ENCODE measurements around the gene MAGOH.
"Not testable (repeated sequence)": the region's sequence is repeated elsewhere in the genome, so short reads cannot be mapped to it uniquely, and the experiment has no call there.

The MAGOH gene

DNA sequence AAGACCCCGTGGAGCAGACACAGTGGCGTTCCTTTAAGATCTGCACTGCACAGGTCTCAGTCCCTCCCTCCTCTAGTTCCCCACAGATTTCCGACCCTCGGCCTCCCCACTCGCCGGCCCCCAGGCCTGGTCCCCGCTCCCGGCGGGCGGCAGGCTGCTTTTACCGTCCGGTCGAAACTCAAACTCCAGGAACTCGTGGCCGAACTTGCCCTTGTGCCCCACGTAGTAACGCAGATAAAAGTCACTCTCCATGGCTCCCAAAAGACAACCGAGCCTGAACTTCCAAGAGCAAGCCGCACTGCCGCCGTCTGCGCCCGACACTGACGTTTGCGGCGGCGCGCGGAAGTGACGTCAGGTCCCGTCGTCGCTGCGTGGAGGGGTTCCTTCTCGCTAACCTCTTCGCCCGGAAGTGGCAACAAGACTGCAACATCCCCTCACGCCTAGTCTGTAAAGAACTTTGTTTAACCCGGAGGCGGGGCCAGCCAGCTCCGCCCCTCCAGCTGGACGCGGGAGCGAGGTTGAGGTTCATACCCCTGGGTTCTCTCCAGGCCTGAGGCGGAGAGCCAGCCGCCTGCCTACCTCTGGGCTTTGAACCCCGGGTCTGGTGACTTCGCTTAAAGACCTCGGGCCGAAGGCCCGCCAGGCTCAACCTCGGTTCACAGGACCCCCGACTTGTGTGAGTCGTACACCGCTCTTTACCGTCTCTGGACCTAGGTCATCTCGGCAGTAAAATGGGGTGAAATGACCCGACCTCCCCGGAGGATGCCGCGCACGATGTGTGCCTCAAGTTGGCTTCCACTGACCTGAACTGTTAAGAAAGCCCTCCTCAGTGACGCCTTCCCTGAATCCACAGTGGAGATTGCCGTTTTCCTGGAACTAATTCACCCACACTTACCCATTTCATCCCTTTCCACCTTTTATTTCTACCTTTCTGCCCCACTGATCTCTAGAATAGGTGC lies at the start of gene MAGOH:
MAGOH (minus strand) TSS at position 322 of the 959 bp plus-strand sequence; CDS start at position 252, 70 bp downstream.
- peak; percentile 98 for DNase-seq

DNA sequence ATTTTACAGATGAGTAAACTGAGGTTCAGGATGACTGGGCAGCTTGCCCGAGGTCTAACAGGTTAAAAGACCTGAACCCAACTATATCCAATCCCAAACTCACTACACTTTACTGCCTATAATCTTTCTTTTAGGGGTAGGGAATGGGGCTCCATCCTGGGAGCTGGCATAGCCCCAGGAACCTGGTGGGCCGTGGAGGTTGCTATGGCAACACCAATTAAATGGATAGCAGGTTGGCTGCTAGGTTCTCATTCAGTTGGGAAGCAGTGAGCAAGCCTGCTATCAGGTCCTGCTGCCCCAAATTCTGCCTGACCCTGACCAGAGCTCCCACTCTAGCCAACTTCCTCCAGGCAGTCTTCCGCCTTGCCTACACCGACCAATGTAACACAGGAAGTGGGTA lies 48.6 kb upstream of the MAGOH start:
- DNase-seq = no peak

- no peak for DNase-seq
These were observed 47.8 kb upstream of the MAGOH start for GRCh38 chr1:53285969-53286760.

- DNase-seq = no peak
These were observed 47.2 kb upstream of the MAGOH start for GRCh38 chr1:53285546-53285945.

DNA sequence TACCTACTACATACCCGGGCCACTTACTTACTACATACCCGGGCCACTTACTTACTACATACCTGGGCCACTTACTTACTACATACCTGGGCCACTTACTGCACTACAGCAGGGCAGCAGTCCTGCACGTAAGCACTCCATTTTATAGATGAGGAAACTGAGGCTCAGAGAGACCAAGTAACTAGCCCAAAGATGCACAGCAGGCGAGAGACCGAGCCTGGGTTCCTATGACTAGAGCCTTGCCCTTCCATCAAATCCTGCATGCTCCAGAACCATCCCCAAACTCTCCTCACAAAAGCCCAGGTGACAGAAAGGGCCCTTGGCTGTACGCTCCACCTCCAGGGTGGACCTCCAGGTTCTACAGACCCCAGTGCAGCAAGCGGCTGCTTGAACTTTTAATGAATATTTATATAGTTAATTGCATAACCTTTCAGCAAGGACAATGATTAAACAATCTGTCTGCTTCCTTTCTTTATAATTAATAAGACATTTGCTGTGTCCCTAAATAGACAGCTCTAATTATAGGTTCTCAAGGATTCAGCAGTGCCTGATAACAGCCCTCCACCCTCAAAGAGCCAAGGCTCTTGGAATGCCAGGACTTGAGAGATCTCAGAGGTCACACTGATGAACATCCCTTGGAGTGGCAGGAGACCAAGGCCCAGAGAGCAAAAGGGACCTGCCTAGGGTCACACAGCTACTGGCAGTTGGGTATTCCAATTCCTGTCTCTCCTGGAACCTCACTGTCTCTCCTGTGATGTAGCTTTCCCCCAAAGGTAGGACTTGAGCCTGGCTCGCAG lies 46.1 kb upstream of the MAGOH start:
- no peak for DNase-seq

DNA sequence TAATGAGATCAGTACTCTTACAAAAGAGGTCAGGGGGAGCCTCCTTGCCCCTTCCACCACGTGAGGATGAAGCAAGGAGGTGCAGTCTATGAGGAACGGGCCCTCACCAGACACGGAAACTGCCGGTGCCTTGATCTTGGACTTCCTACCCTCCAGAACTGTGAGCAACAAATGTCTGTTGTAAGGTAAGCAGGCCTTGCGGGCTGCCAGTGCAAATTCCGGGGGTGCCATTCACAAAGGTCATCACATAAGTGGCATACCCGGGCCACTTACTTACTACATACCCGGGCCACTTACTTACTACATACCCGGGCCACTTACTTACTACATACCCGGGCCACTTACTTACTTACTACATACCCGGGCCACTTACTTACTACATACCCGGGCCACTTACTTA lies 44.8 kb upstream of the MAGOH start:
- DNase-seq = not testable (repeated sequence)

DNA sequence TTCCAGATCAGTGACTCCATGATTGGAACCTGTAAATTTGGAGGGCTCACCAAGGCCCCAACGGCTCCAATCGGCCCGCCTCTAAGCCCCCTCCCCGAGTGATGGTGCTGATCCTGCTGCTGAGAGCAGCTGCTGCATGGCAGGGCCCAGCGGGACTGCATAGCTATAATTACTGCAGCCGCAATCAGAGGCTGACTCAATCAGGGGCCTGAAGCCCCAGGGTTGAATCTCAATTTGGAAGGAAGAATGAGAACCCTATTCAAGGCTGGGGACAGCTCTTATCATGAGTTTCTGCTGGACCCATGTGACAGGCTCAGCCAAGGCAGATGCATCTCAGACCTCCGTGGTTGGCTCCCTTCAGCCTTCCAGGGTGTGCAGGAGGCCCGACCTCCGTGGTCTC lies 42.8 kb upstream of the MAGOH start:
- DNase-seq = no peak

GRCh38 chr1:53280496-53280895 lies 42.2 kb upstream of the MAGOH start:
- DNase-seq = no peak

GRCh38 chr1:53279296-53280200 lies 41.2 kb upstream of the MAGOH start:
- no peak for DNase-seq

DNA sequence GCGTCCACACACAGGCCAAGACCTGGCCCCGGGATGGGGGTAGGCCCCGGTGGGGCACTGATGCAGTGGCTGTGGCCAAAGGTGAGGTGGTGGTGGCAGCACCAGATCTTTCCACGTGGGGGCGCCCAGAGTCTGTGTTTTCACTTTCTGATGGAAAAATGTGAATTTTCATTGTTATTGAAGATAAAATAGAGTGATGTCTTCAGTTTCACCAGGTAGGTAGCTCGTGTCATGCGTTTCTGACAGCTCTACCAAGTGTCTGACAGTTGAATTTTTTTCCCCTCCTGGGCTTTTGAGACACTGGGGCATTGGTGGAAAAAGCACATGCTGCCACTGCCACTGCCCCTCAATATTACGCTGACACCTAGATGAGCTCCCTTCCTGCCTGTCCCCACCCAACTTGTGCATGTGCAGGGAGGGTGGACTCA lies 40.0 kb upstream of the MAGOH start:
- DNase-seq = no peak

DNA sequence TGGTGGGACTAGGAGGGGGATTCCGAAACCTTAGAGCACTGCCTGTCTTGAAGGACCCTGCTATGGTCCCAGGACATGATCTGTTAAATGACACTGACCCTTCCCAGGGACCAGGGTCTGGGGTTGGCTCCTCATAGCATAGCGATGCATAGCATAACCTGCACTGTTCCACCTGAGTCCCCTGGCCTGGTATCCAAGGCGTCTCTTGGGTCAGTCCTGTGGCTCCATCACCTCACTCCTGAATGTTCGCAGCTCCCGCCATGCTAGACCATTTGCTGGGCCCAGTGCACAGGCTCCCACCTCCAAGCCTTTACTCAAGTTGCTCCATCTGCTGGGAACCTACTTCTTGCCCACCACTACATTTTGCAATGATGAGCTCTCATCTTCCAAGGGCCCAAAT lies 39.0 kb upstream of the MAGOH start:
- DNase-seq = no peak

GRCh38 chr1:53276902-53277281 lies 38.6 kb upstream of the MAGOH start:
- DNase-seq = no peak

DNA sequence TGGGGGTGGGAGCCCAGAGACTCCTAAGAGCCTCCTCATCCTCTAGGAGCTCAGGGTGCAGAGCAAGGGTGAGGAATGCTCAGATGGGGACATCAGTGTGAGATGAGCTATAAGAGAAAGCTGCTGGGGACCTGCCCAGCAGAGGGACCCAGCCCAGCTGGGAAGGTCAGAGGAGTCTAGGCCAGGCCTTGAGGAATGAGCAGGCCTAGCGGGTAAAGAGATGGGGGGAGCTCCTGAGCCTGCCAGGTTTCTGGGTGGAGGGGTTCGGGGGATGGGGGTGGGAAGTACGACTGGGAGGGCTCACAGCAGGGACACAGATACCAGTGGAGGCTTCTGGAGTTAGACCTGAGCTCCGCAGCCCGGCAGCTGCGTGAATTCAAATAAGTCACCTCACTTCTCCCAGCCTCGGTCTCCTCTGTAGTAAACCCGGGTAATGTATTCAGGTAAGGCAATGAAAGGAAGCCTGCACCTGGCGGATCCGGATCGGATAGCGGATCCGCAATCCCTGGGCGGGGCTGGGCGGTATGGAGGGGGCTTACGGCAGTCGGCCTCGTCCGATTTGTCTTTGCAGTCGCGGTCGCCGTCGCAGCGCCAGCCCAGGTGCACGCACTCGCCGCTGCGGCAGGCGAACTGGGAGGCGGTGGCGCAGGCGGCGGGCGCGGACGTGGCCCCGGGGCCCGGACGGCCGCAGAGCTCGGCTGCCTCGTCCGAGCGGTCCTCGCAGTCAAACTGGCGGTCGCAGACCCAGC lies 38.0 kb upstream of the MAGOH start:
- DNase-seq = no peak

DNA sequence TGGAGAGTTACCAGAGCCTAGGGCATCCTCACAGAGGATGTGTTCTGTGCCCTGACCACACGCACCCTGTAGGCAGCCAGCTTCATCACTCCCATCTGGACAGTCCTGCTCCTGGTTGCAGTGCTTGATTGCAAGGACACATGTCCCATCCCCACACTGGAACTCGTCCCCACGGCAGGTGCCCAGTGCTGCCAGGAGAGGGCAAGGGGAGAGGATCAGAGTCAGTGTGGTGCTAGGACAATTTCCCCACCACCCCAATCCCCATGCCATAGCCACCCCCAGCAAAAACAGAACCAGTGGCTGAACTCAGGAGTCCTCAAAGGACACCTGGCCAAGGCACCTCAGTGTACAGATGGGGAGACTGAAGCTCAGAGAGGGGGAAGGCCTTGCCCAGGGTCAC lies 37.2 kb upstream of the MAGOH start:
- no peak for DNase-seq

DNA sequence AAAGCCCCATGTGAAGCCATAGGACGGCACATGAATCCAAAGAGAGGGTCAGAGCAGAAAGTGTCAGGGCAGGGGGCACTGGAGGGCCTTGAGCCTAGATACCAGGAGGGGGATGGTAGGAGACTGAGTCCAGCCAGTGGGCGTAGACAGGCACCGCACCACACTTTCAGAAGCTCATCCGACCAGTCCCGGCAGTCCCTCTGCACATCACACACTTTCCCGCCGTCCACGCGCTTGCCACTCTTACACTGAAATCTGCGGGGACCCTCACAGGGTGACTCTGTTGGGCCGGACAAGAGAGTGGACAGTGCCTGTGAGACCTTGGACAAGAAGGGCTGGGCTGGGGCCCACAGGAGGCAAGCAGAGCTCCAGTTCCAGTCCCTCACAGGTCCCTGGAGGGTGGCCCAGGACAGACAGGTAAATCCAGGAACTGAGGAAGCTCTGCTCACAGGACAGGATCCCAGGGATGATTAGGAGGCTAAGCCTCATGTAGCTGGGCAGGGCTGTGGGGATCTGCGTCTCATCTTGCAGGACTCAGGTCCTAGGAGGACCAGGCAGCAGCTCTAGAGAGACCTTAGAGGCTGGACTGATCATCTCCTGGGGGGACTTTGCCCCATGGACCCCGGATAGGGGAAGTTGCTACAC lies 36.3 kb upstream of the MAGOH start:
- DNase-seq = no peak

DNA sequence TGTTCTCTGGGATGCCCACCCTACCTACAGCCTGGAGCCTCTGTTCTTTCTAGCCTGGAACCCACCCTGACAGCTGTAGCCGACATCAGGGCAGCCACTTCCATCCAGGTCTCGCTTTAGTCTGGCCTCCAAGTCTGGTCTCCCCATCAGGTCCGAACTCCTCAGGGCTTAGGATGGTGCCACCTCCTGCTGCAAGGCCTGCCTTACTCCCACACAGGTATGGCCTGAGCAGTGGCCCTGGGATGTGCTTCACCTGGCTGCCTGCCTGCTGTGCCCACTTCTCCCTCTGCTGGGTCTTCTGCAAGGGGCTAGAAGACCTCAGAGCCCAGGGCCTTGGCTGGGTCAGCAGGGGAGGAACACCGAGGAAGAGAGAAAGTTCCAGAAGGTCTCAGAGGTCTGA lies 35.7 kb upstream of the MAGOH start:
- no peak for DNase-seq

DNA sequence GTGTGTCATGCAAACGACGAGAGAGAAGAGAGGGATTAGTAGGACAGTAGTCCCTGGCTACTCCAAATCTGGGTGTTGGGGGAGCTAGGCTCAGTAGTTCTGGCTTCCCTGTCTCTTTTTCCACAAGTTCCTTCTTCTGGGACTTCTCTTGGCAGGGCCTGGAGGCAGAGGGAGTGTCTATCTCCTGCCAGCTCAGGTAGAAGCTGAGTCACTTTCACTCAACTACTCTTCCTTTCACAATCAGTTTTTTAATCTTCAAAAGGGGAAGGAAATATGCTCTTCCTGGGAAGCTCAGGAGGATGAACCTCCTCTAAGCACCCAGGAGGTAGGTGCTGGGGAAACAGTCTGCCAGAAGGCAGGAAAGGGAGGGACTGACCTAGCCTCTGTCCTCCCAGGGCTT lies 35.2 kb upstream of the MAGOH start:
- DNase-seq = no peak

DNA sequence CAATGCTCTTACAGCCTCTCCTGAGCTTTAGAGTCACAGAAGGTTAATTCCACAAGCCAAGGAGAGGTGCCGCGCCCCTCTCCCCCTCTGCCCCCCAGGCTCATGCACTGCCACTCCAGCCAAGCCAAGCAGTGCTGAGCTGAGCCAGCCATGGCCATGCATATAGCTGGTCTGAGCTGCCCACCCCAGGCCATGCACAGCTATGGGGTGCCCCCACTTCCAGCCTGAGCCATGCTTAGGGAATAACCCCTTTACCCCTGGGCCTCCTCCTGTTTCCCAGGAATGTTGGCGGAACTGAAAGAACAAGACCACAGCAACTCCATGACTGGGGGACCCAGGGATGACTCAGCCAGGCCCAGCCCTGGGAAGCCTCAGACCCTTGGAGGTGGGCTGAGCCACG lies 34.0 kb upstream of the MAGOH start:
- no peak for DNase-seq

DNA sequence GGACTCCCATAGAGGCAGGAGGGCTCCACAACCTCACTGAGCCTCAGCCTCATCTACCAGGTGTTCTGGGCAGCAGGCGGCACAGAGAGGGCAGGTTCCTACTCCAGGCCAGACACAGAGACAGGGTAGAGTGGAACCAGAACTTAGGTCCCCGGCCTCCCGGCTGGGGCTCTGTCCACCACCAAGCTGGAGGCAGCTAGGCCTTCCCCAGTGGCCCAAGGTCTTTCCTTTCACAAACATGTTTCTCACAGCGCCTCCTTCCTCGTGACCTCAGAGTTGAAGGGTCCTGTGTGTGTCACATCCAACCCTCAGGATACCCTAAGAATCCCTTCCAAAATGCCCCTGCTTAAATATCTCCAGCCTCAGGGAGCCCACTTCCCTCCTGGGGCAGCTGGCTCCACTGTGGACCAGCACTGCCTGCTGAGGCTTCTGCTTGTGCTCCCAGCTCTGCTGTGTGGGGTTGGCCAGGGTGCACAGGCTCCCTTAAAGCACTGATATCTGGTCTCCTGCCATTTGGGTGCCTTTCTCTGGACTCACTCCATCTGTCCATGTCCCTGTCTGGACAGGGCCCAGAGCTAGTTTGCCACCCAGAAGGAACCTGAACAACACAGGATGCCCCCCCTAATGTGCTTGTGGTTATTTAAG lies 33.2 kb upstream of the MAGOH start:
- DNase-seq = no peak

DNA sequence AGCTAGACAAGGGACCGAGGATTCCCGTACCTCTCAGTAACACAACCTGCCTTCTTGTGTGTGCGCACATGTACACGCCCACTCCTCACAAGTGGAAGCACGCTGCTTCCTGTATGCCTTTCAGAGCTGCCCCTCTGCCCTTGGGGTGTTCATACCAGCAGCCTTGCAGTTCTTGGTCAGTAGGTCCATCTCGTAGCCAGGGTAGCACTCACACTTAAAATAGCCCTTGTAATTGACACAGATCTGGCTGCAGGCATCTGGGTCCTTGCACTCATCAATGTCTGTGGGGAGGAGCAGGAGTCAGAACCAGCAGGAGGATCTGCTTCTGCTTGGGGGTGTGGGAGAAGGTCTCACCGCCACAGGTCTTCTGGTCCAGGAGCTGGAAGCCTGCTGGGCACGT lies 32.6 kb upstream of the MAGOH start:
- DNase-seq = no peak

Measured in islet precursor cell (in vitro differentiated cells).